PC-3 (cell line): Measurements from ENCODE around the gene AKAP6. TPM values are rescaled to one million over a fixed set of nuclear protein-coding genes. Genes with fewer than 3 reads are reported as not detected.
A peak's percentile ranks its signal among the peaks of the same experiment; 100 is the strongest.

Experiments
- ATAC-seq: fragments of 200-7000 bp; cut with Tn5 transposase; 2 replicates; pipeline ENCODE4 v1.9.1; 2020; ENCODE audit warnings: mild to moderate bottlenecking, moderate library complexity
- BruUV-seq: library from RNA; stranded (reverse); fragments of 400-500 nt; replicated peaks from 2 replicates; lab custom pipeline; 2021; lab: Mats Ljungman, UMichigan
- CTCF ChIA-PET: fragments of 300-600 bp; sonication (Branson Sonifier 250); formaldehyde crosslinking; loops from one replicate; lab custom pipeline; 2022; ENCODE audit warnings: antibody characterized with exemption; lab: Charles Lee
- POLR2A ChIA-PET: fragments of 300-600 bp; sonication (Branson Sonifier 250); formaldehyde crosslinking; loops from one replicate; lab custom pipeline; 2022; ENCODE audit warnings: antibody characterized with exemption; ENCODE audit not compliant: unreplicated experiment; lab: Charles Lee
- DNase-seq: peaks from one replicate; pipeline ENCODE4 v3.0.0-alpha.2; 2015
- H2AFZ ChIP-seq: fragments of 300-600 bp; sonication (generic); 2 replicates; pipeline ENCODE4 v1.6.0; 2016; ENCODE audit warnings: antibody characterized with exemption, low read length
- H3F3A ChIP-seq: fragments of 300-600 bp; sonication (generic); one replicate; pipeline ENCODE4 v1.6.0; 2017; ENCODE audit warnings: antibody characterized with exemption, low read length, control low read depth, mild to moderate bottlenecking; ENCODE audit not compliant: unreplicated experiment
- H3K27ac ChIP-seq: fragments of 300-600 bp; sonication (generic); 2 replicates; pipeline ENCODE4 v1.5.1; 2016; ENCODE audit warnings: mild to moderate bottlenecking, low read length
- H3K27me3 ChIP-seq: fragments of 300-600 bp; sonication (generic); 2 replicates; pipeline ENCODE4 v1.6.1; 2016; ENCODE audit warnings: low read length, mixed read lengths
- H3K36me3 ChIP-seq: fragments of 300-600 bp; sonication (generic); 2 replicates; pipeline ENCODE4 v1.6.1; 2016; ENCODE audit warnings: low read depth, mixed run types, low read length, mixed read lengths
- H3K4me1 ChIP-seq: fragments of 300-600 bp; sonication (generic); 2 replicates; pipeline ENCODE4 v1.5.1; 2016; ENCODE audit warnings: low read length; ENCODE audit not compliant: insufficient read depth
- H3K4me2 ChIP-seq: fragments of 300-600 bp; sonication (generic); 2 replicates; pipeline ENCODE4 v1.6.0; 2016; ENCODE audit warnings: low read length
- H3K4me3 ChIP-seq: fragments of 300-600 bp; sonication (generic); 2 replicates; pipeline ENCODE4 v1.5.1; 2016; ENCODE audit warnings: mild to moderate bottlenecking, low read length, mixed read lengths
- H3K79me2 ChIP-seq: fragments of 300-600 bp; sonication (generic); 2 replicates; pipeline ENCODE4 v1.6.1; 2017; ENCODE audit warnings: low read length, mixed read lengths
- H3K9ac ChIP-seq: fragments of 300-600 bp; sonication (generic); 2 replicates; pipeline ENCODE4 v1.6.0; 2016; ENCODE audit warnings: mild to moderate bottlenecking, low read length
- H3K9me2 ChIP-seq: fragments of 300-600 bp; sonication (generic); replicated peaks from 2 replicates; pipeline ENCODE4 v1.6.1; 2016; ENCODE audit warnings: mixed run types, low read length, mixed read lengths
- H3K9me3 ChIP-seq: fragments of 300-600 bp; sonication (generic); 2 replicates; pipeline ENCODE4 v1.6.1; 2016; ENCODE audit warnings: low read length, mixed read lengths
- H4K20me1 ChIP-seq: fragments of 300-600 bp; sonication (generic); 2 replicates; pipeline ENCODE4 v1.6.1; 2016; ENCODE audit warnings: low read length, mixed read lengths
- EZH2 ChIP-seq: fragments of 300-600 bp; sonication (generic); IDR thresholded peaks from one replicate; pipeline ENCODE4 v1.6.1; 2017; ENCODE audit warnings: antibody characterized with exemption, mild to moderate bottlenecking, low read length; ENCODE audit not compliant: unreplicated experiment
- EZH2phosphoT487 ChIP-seq: fragments of 300-600 bp; sonication (generic); IDR thresholded peaks from 2 replicates; pipeline ENCODE4 v1.6.1; 2018; ENCODE audit warnings: mild to moderate bottlenecking, antibody characterized with exemption, low read length, borderline replicate concordance
- intact Hi-C: fragments of 100-400 bp; cut with micrococcal nuclease; formaldehyde crosslinking; loops from 2 replicates; pipeline ENCODE4 v1.9.0; 2023
- total RNA-seq: library from RNA; depleted of rRNA; stranded (reverse); fragments of >200 nt; gene quantifications from 2 replicates; pipeline ENCODE4 v1.2.3, GENCODE V29; 2014
- TF ChIP-seq, protein P1 (sequence below): fragments of 300-600 bp; sonication (generic); conservative IDR thresholded peaks from 2 replicates; pipeline ENCODE4 v1.5.1; 2017; ENCODE audit warnings: antibody characterized with exemption, low read depth, mild to moderate bottlenecking, low read length

Gene AKAP6
- total RNA-seq, 1 experiment from 2014 or later, result 1.5 TPM

GRCh38 chr14:32720927-32721326, 391.8 kb downstream of the AKAP6 start:
- no peaks in the 10 kb centered on the region for H3K4me1 ChIP-seq
- intact Hi-C loops, result no loop called here
- no peaks in the 10 kb centered on the region for H3K9me3 ChIP-seq
- TF ChIP-seq EZH2, result no peak
- TF ChIP-seq EZH2phosphoT487, result no peak
- H2AFZ ChIP-seq, result no peak overlapping the region
- H3K36me3 ChIP-seq, result no peaks in the 10 kb centered on the region
- H3K27me3 ChIP-seq, result no peaks in the 10 kb centered on the region
- POLR2A ChIA-PET, result no interaction called here
- CTCF ChIA-PET, result no interaction called here
- H4K20me1 ChIP-seq, result no peaks in the 10 kb centered on the region
- ATAC-seq (no peak), DNase-seq (peak; percentile 15)
- no peaks in the 10 kb centered on the region for H3F3A ChIP-seq
- H3K4me2 ChIP-seq, result no peak overlapping the region
- no peaks in the 10 kb centered on the region for H3K79me2 ChIP-seq
- no peak overlapping the region for H3K27ac ChIP-seq
- H3K4me3 ChIP-seq, result no peak overlapping the region
- no TSS peak for BruUV-seq
- H3K9me2 ChIP-seq, result no peaks in the 10 kb centered on the region
- no peak overlapping the region for H3K9ac ChIP-seq

GRCh38 chr14:32722631-32723183, 393.6 kb downstream of the AKAP6 start:
- Histone ChIP-seq H3K27me3 (no peaks in the 10 kb centered on the region), H3K4me1 (no peaks in the 10 kb centered on the region), H3K4me3 (no peak overlapping the region), H3K27ac (no peak overlapping the region), H3K79me2 (no peaks in the 10 kb centered on the region), H3K4me2 (no peak overlapping the region), H4K20me1 (no peaks in the 10 kb centered on the region), H3K9ac (no peak overlapping the region), H3K36me3 (no peaks in the 10 kb centered on the region), H2AFZ (no peak overlapping the region), H3K9me3 (no peaks in the 10 kb centered on the region), H3F3A (no peaks in the 10 kb centered on the region), H3K9me2 (no peaks in the 10 kb centered on the region)
- ATAC-seq, result no peak
- TF ChIP-seq EZH2phosphoT487 (no peak), EZH2 (no peak)
- TF ChIP-seq, protein P1, sequence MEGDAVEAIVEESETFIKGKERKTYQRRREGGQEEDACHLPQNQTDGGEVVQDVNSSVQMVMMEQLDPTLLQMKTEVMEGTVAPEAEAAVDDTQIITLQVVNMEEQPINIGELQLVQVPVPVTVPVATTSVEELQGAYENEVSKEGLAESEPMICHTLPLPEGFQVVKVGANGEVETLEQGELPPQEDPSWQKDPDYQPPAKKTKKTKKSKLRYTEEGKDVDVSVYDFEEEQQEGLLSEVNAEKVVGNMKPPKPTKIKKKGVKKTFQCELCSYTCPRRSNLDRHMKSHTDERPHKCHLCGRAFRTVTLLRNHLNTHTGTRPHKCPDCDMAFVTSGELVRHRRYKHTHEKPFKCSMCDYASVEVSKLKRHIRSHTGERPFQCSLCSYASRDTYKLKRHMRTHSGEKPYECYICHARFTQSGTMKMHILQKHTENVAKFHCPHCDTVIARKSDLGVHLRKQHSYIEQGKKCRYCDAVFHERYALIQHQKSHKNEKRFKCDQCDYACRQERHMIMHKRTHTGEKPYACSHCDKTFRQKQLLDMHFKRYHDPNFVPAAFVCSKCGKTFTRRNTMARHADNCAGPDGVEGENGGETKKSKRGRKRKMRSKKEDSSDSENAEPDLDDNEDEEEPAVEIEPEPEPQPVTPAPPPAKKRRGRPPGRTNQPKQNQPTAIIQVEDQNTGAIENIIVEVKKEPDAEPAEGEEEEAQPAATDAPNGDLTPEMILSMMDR, result no peak
- DNase-seq, result no peak
- no TSS peak for BruUV-seq
- POLR2A ChIA-PET, result no interaction called here
- intact Hi-C loops, result no loop called here
- CTCF ChIA-PET, result no interaction called here

GRCh38 chr14:32724867-32725471, 395.9 kb downstream of the AKAP6 start:
- ATAC-seq (no peak), DNase-seq (peak; percentile 7)
- no peak overlapping the region for H3K4me3 ChIP-seq
- no peaks in the 10 kb centered on the region for H3F3A ChIP-seq
- no peak overlapping the region for H2AFZ ChIP-seq
- no peaks in the 10 kb centered on the region for H3K36me3 ChIP-seq
- H3K9me2 ChIP-seq, result no peaks in the 10 kb centered on the region
- no peaks in the 10 kb centered on the region for H3K4me1 ChIP-seq
- H3K27me3 ChIP-seq, result no peaks in the 10 kb centered on the region
- H3K9me3 ChIP-seq, result no peaks in the 10 kb centered on the region
- H3K27ac ChIP-seq, result no peak overlapping the region
- TF ChIP-seq, protein P1, result no peak
- no peak for TF ChIP-seq EZH2
- TF ChIP-seq EZH2phosphoT487, result no peak
- intact Hi-C loops, result no loop called here
- no peaks in the 10 kb centered on the region for H3K79me2 ChIP-seq
- ChIA-PET CTCF (no interaction called here), POLR2A (interaction anchor here (0.7 kb wide), 1 partner anchor 100 kb away, joined by 5 read pairs; no protein-coding TSS in a partner anchor)
- BruUV-seq, result no TSS peak
- no peak overlapping the region for H3K4me2 ChIP-seq
- no peak overlapping the region for H3K9ac ChIP-seq
- no peaks in the 10 kb centered on the region for H4K20me1 ChIP-seq
